ENCODE results near the gene SGCA. TPM values are rescaled to one million over a fixed set of nuclear protein-coding genes. Genes with fewer than 3 reads are reported as not detected.

Gene SGCA
- total and polyA plus RNA-seq, 2 donors (not counting 3 experiments of a cell fraction or from before 2014, with no cell fraction given), result not detected

GRCh38 chr17:50184611-50185398, 19.0 kb downstream of the SGCA start:
- CTCF ChIA-PET, result no interaction called here
- Histone ChIP-seq H3K36me3 (ENCODE audit: control insufficient read depth in 2 of 2, extremely low read depth in 1 of 2, insufficient read depth in 2 of 2, low read length in 2 of 2) (no peaks in the 10 kb centered on the region), H2AFZ (ENCODE audit: low read depth, low read length) (no peak overlapping the region), H3K4me2 (ENCODE audit: insufficient read depth, low read length) (no peak overlapping the region), H3K27me3 (ENCODE audit: control insufficient read depth in 2 of 2, insufficient read depth in 2 of 2, low read length in 2 of 2) (no peaks in the 10 kb centered on the region), H3K4me3 (replicated peaks in 1 of 3; ENCODE audit: insufficient read depth in 1 of 3, low read depth in 1 of 3, low read length in 3 of 3) (no peak overlapping the region), H3K9ac (replicated peaks; ENCODE audit: extremely low read depth, insufficient read depth, low read length) (no peak overlapping the region), H3K4me1 (ENCODE audit: control insufficient read depth, extremely low read depth, insufficient read depth, low read length) (no peaks in the 10 kb centered on the region), H3K79me2 (ENCODE audit: control insufficient read depth, insufficient read depth, low read length) (no peaks in the 10 kb centered on the region), H3K9me3 (replicated peaks; ENCODE audit: control insufficient read depth, insufficient read depth, low read length) (no peaks in the 10 kb centered on the region), H3K9me1 (replicated peaks; ENCODE audit: control insufficient read depth, extremely low read depth, insufficient read depth, low read length) (no peaks in the 10 kb centered on the region), H4K20me1 (replicated peaks; ENCODE audit: control insufficient read depth, extremely low read depth, insufficient read depth, low read length) (no peaks in the 10 kb centered on the region), H3K27ac (ENCODE audit: insufficient read depth, low read depth, low read length) (no peak overlapping the region)
- dilution Hi-C loops (cut with MboI; ENCODE audit: extremely low pct_ligation_motif_present, low sequenced_read_pairs), result no loop called here
- POLR2A ChIA-PET, result no interaction called here
- no peak for TF ChIP-seq CTCF (IDR thresholded peaks at IDR 0.05; ENCODE audit: extremely low read depth in 1 of 2, insufficient read depth in 1 of 2, low read depth in 1 of 2, low read length in 2 of 2)
- TF ChIP-seq EZH2 (IDR thresholded peaks at IDR 0.05; ENCODE audit: borderline replicate concordance, low read depth, low read length, severe bottlenecking), result no peak
- no peak for TF ChIP-seq GATA2 (IDR thresholded peaks at IDR 0.05; ENCODE audit: insufficient read depth, insufficient read length, low read depth, low read length)
- DNase-seq (ENCODE audit: low read depth, low spot score) (no peak), FAIRE-seq (no peak)
- intact Hi-C loops (cut with micrococcal nuclease), result no loop called here
- no TSS peak for BruUV-seq (replicated peaks)

Measured in endothelial cell of umbilical vein (primary cell).